Fibroblast of pulmonary artery (primary cell): Measurements from ENCODE around the gene APOA1.

Source experiments
- DNase-seq: peaks from one replicate; pipeline ENCODE4 v3.0.0-alpha.2; 2010; ENCODE audit warnings: low read depth
- H3K4me3 ChIP-seq: replicated peaks from 2 replicates; pipeline ENCODE4 v1.5.1; 2011; ENCODE audit warnings: low read depth, mild to moderate bottlenecking, control low read depth, low read length, moderate library complexity
- CTCF ChIP-seq: IDR thresholded peaks from 2 replicates; pipeline ENCODE4 v1.5.1; 2011; ENCODE audit warnings: mild to moderate bottlenecking, control low read depth, low read length, inconsistent platforms; ENCODE audit errors: missing control alignments

The APOA1 gene

GRCh38 chr11:116844722-116845121 is 7.3 kb upstream of the APOA1 start:
- no peak overlapping the region for H3K4me3 ChIP-seq
- DNase-seq: no peak
- no peak for TF ChIP-seq CTCF

- no peak for TF ChIP-seq CTCF
- no peak overlapping the region for H3K4me3 ChIP-seq
- no peak for DNase-seq
Measured at GRCh38 chr11:116843661-116844060, 6.2 kb upstream of the APOA1 start.

- no peak for TF ChIP-seq CTCF
- no peak overlapping the region for H3K4me3 ChIP-seq
- DNase-seq: peak; percentile 14
Measured at GRCh38 chr11:116842909-116843308, 5.5 kb upstream of the APOA1 start.

GRCh38 chr11:116842117-116842516 is 4.7 kb upstream of the APOA1 start:
- H3K4me3 ChIP-seq: no peak overlapping the region
- no peak for TF ChIP-seq CTCF
- no peak for DNase-seq

GRCh38 chr11:116840746-116841296 is 3.4 kb upstream of the APOA1 start:
- H3K4me3 ChIP-seq: no peak overlapping the region
- DNase-seq: no peak
- no peak for TF ChIP-seq CTCF

GRCh38 chr11:116840224-116840745 is 2.9 kb upstream of the APOA1 start:
- no peak overlapping the region for H3K4me3 ChIP-seq
- peak; percentile 44 for DNase-seq
- peak; percentile 45 for TF ChIP-seq CTCF

GRCh38 chr11:116838321-116839084 is 1.1 kb upstream of the APOA1 start:
- no peak overlapping the region for H3K4me3 ChIP-seq
- no peak for TF ChIP-seq CTCF
- DNase-seq: no peak
